Neuronal stem cell (in vitro differentiated cells): ENCODE data around the gene PBX4.
A peak's percentile ranks its signal among the peaks of the same experiment; 100 is the strongest.

Experiments
- DNase-seq: peaks from one replicate; pipeline ENCODE4 v3.0.0-alpha.2; 2013; ENCODE audit warnings: low spot score
- H2AFZ ChIP-seq: one replicate; pipeline ENCODE4 v1.6.1; 2013; ENCODE audit warnings: mild to moderate bottlenecking, low read length, inconsistent platforms
- H2AK5ac ChIP-seq: 2 replicates; pipeline ENCODE4 v1.6.1; 2013; ENCODE audit warnings: low read depth, mild to moderate bottlenecking, inconsistent platforms, low read length, moderate library complexity, mixed read lengths
- H2BK120ac ChIP-seq: 2 replicates; pipeline ENCODE4 v1.6.1; 2013; ENCODE audit warnings: low read depth, mild to moderate bottlenecking, inconsistent platforms, low read length, moderate library complexity, mixed read lengths
- H2BK12ac ChIP-seq: one replicate; pipeline ENCODE4 v1.6.1; 2013; ENCODE audit warnings: low read length, inconsistent platforms
- H2BK15ac ChIP-seq: 2 replicates; pipeline ENCODE4 v1.6.1; 2013; ENCODE audit warnings: mild to moderate bottlenecking, low read length, inconsistent platforms, mixed read lengths
- H2BK5ac ChIP-seq: one replicate; pipeline ENCODE4 v1.6.1; 2013; ENCODE audit warnings: inconsistent platforms, mild to moderate bottlenecking, low read length, moderate library complexity
- H3K14ac ChIP-seq: one replicate; pipeline ENCODE4 v1.6.1; 2013; ENCODE audit warnings: low read length, inconsistent platforms
- H3K18ac ChIP-seq: 2 replicates; pipeline ENCODE4 v1.6.1; 2013; ENCODE audit warnings: low read length, inconsistent platforms
- H3K23ac ChIP-seq: 2 replicates; pipeline ENCODE4 v1.6.1; 2013; ENCODE audit warnings: low read depth, mild to moderate bottlenecking, mixed read lengths, low read length, inconsistent platforms; ENCODE audit not compliant: poor library complexity
- H3K27ac ChIP-seq: replicated peaks from 3 replicates; pipeline ENCODE4 v1.5.1; 2013; ENCODE audit warnings: low read length, inconsistent platforms
- H3K27me3 ChIP-seq, 3 experiments: 2 replicates each; pipeline ENCODE4 v1.6.1; 2013; ENCODE audit warnings: low read length in 3 of 3, mild to moderate bottlenecking in 2 of 3, inconsistent platforms in 1 of 3, low read depth in 1 of 3, mixed read lengths in 1 of 3, moderate library complexity in 1 of 3; ENCODE audit not compliant: control insufficient read depth in 3 of 3, insufficient read depth in 3 of 3
- H3K36me3 ChIP-seq, 2 donors: replicated peaks in 1 of 2; 2 replicates each; pipeline ENCODE4 v1.6.1; 2013; ENCODE audit warnings: low read length in 2 of 2; ENCODE audit not compliant: control insufficient read depth in 2 of 2, insufficient read depth in 2 of 2
- H3K4ac ChIP-seq: 2 replicates; pipeline ENCODE4 v1.6.1; 2013; ENCODE audit warnings: inconsistent platforms, mild to moderate bottlenecking, low read length, moderate library complexity
- H3K4me1 ChIP-seq, 2 donors: 1 replicate in 1 of 2; 2 replicates in 1 of 2; pipeline ENCODE4 v1.6.1; 2013; ENCODE audit warnings: low read length in 2 of 2, low read depth in 1 of 2; ENCODE audit not compliant: control insufficient read depth in 2 of 2, insufficient read depth in 1 of 2
- H3K4me2 ChIP-seq: one replicate; pipeline ENCODE4 v1.6.1; 2013; ENCODE audit warnings: mild to moderate bottlenecking, low read length, inconsistent platforms; ENCODE audit not compliant: insufficient read depth, poor library complexity, severe bottlenecking
- H3K4me3 ChIP-seq, 2 donors: 2 replicates each; pipeline ENCODE4 v1.5.1; 2013; ENCODE audit warnings: low read length in 2 of 2, mild to moderate bottlenecking in 2 of 2, inconsistent platforms in 1 of 2, moderate library complexity in 1 of 2
- H3K79me1 ChIP-seq: one replicate; pipeline ENCODE4 v1.6.1; 2013; ENCODE audit warnings: low read depth, mild to moderate bottlenecking, inconsistent platforms, low read length, moderate library complexity
- H3K9ac ChIP-seq: one replicate; pipeline ENCODE4 v1.6.1; 2013; ENCODE audit warnings: mild to moderate bottlenecking, low read depth, low read length, inconsistent platforms; ENCODE audit not compliant: poor library complexity
- H3K9me3 ChIP-seq, 2 donors: replicated peaks in 1 of 2; 2 replicates each; pipeline versions ENCODE3 to v1.6.1; 2013; ENCODE audit warnings: low read length in 2 of 2, mild to moderate bottlenecking in 2 of 2, inconsistent platforms in 1 of 2, low read depth in 1 of 2, mixed read lengths in 1 of 2, moderate library complexity in 1 of 2; ENCODE audit not compliant: control insufficient read depth in 2 of 2, insufficient read depth in 1 of 2
- H4K8ac ChIP-seq: one replicate; pipeline ENCODE4 v1.6.1; 2013; ENCODE audit warnings: low read depth, mild to moderate bottlenecking, inconsistent platforms, low read length, moderate library complexity
- H4K91ac ChIP-seq: one replicate; pipeline ENCODE4 v1.6.1; 2013; ENCODE audit warnings: low read length, low read depth, mild to moderate bottlenecking, inconsistent platforms; ENCODE audit not compliant: poor library complexity
- WGBS, 2 donors: extraction: QIAGEN DNeasy Blood & Tissue Kit; methylation state at CpG; one replicate each; pipeline ENCODE4 v1.1.7; 2013; ENCODE audit warnings: missing lambda C conversion rate in 2 of 2, mixed read lengths in 1 of 2; ENCODE audit not compliant: insufficient read length in 2 of 2, insufficient replicate concordance in 1 of 2; ENCODE audit errors: extremely low coverage in 2 of 2; 5-methylcytosine and 5-hydroxymethylcytosine counted together

Gene PBX4

GRCh38 chr19:19633711-19634515, 15.4 kb upstream of the PBX4 start:
- Histone ChIP-seq H3K4me2 (no peak overlapping the region), H3K9ac (no peak overlapping the region), H2BK5ac (peak overlapping the region; percentile 8), H3K23ac (no peak overlapping the region), H3K27me3 (no peaks in the 10 kb centered on the region), H2BK12ac (no peak overlapping the region), H2BK120ac (no peak overlapping the region), H3K9me3 (peaks cover 0 to 2% of the 10 kb centered on the region in 2 donors), H2BK15ac (no peak overlapping the region), H3K79me1 (no peaks in the 10 kb centered on the region), H3K27ac (no peak overlapping the region), H2AFZ (no peak overlapping the region), H4K91ac (no peak overlapping the region), H3K4me3 (no peak overlapping the region), H4K8ac (peak overlapping the region; percentile 93), H3K4me1 (peaks cover 0 to under 1% of the 10 kb centered on the region in 2 donors), H3K36me3 (peaks cover 15 to 62% of the 10 kb centered on the region in 2 donors), H3K14ac (peak overlapping the region; percentile 23), H3K4ac (no peak overlapping the region), H2AK5ac (no peak overlapping the region), H3K18ac (no peak overlapping the region)
- no CpG with 5 or more reads among the region's 22 CpGs for WGBS, 2 donors
- DNase-seq, result no peak

DNA sequence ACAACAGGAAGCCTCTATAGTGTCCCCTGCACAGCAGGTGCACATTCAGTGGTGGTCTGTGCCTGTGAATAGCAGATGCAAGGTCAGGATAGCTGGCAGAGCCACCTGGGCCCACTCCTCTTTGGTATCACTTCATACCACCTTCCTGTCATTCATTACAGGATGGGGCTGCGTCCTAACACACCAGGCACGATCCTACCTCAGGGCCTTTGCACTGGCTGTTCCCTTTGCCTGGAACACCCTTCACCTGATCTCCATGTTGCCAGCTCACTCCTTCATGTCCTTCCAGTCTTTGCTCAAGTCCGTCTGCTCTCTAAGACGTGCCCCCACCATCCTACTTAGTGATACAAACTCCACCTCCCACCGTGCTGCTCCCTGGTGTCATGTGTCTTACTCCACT, 14.2 kb upstream of the PBX4 start:
- WGBS, 2 donors, result no CpG with 5 or more reads among the region's 5 CpGs
- H3K4me1 ChIP-seq, result peaks cover 0 to 2% of the 10 kb centered on the region in 2 donors
- H3K4me2 ChIP-seq, result no peak overlapping the region
- H2BK5ac ChIP-seq, result no peak overlapping the region
- no peak overlapping the region for H2BK15ac ChIP-seq
- no peak overlapping the region for H3K4ac ChIP-seq
- no peak overlapping the region for H2AK5ac ChIP-seq
- H3K23ac ChIP-seq, result no peak overlapping the region
- H2BK12ac ChIP-seq, result no peak overlapping the region
- no peak overlapping the region for H4K91ac ChIP-seq
- peaks cover 2 to 3% of the 10 kb centered on the region in 2 donors for H3K9me3 ChIP-seq
- no peak overlapping the region for H3K27ac ChIP-seq
- H2BK120ac ChIP-seq, result no peak overlapping the region
- no peaks in the 10 kb centered on the region for H3K27me3 ChIP-seq
- H3K4me3 ChIP-seq, result no peak overlapping the region
- no peak for DNase-seq
- no peak overlapping the region for H3K18ac ChIP-seq
- H3K79me1 ChIP-seq, result peaks cover under 1% of the 10 kb centered on the region
- no peak overlapping the region for H3K9ac ChIP-seq
- H3K14ac ChIP-seq, result no peak overlapping the region
- peaks cover 15 to 62% of the 10 kb centered on the region in 2 donors for H3K36me3 ChIP-seq
- H4K8ac ChIP-seq, result no peak overlapping the region
- no peak overlapping the region for H2AFZ ChIP-seq

- no peak overlapping the region for H4K8ac ChIP-seq
- no CpG with 5 or more reads among the region's 7 CpGs for WGBS, 2 donors
- H2AK5ac ChIP-seq, result no peak overlapping the region
Observed at GRCh38 chr19:19631346-19631745, 12.9 kb upstream of the PBX4 start.

GRCh38 chr19:19630426-19630825, 11.9 kb upstream of the PBX4 start:
- Histone ChIP-seq H2AK5ac (no peak overlapping the region), H3K9me3 (peaks cover 2 to 3% of the 10 kb centered on the region in 2 donors), H3K4ac (no peak overlapping the region), H3K4me1 (peaks cover 0 to 15% of the 10 kb centered on the region in 2 donors), H4K8ac (no peak overlapping the region), H3K79me1 (peaks cover 13% of the 10 kb centered on the region), H3K4me2 (no peak overlapping the region), H2AFZ (no peak overlapping the region), H3K27me3 (no peaks in the 10 kb centered on the region), H3K18ac (no peak overlapping the region), H3K27ac (no peak overlapping the region), H2BK15ac (no peak overlapping the region), H2BK5ac (no peak overlapping the region), H2BK120ac (no peak overlapping the region), H3K14ac (no peak overlapping the region), H3K36me3 (peaks cover 20 to 50% of the 10 kb centered on the region in 2 donors), H4K91ac (no peak overlapping the region), H3K23ac (no peak overlapping the region), H2BK12ac (no peak overlapping the region), H3K4me3 (no peak overlapping the region), H3K9ac (no peak overlapping the region)
- DNase-seq, result no peak
- no CpG with 5 or more reads among the region's 2 CpGs for WGBS, 2 donors

More at GRCh38 chr19:19631346-19631745, 12.9 kb upstream of the PBX4 start:
- H2AFZ ChIP-seq, result no peak overlapping the region
- H3K79me1 ChIP-seq, result peaks cover 13% of the 10 kb centered on the region
- H3K9me3 ChIP-seq, result peaks cover 2 to 3% of the 10 kb centered on the region in 2 donors
- H2BK15ac ChIP-seq, result no peak overlapping the region
- no peak overlapping the region for H2BK120ac ChIP-seq
- H4K91ac ChIP-seq, result no peak overlapping the region
- peaks cover 20 to 54% of the 10 kb centered on the region in 2 donors for H3K36me3 ChIP-seq
- no peaks in the 10 kb centered on the region for H3K27me3 ChIP-seq
- H3K4ac ChIP-seq, result no peak overlapping the region
- H2BK5ac ChIP-seq, result no peak overlapping the region
- no peak overlapping the region for H3K9ac ChIP-seq
- no peak overlapping the region for H2BK12ac ChIP-seq
- no peak overlapping the region for H3K14ac ChIP-seq
- H3K27ac ChIP-seq, result peak overlapping the region; percentile 7
- peaks cover 0 to 14% of the 10 kb centered on the region in 2 donors for H3K4me1 ChIP-seq
- no peak overlapping the region for H3K23ac ChIP-seq
- H3K4me2 ChIP-seq, result no peak overlapping the region
- H3K4me3 ChIP-seq, result no peak overlapping the region
- no peak overlapping the region for H3K18ac ChIP-seq
- no peak for DNase-seq
